ENCODE measurements around the gene CPVL. TPM values are rescaled to one million over a fixed set of nuclear protein-coding genes. Genes with fewer than 3 reads are reported as not detected.

Gene CPVL
- total RNA-seq, 5 donors from 2014 or later (not counting 1 experiment from before 2014, with no cell fraction given): 0.47 to 1.6 (median 0.66) TPM

DNA sequence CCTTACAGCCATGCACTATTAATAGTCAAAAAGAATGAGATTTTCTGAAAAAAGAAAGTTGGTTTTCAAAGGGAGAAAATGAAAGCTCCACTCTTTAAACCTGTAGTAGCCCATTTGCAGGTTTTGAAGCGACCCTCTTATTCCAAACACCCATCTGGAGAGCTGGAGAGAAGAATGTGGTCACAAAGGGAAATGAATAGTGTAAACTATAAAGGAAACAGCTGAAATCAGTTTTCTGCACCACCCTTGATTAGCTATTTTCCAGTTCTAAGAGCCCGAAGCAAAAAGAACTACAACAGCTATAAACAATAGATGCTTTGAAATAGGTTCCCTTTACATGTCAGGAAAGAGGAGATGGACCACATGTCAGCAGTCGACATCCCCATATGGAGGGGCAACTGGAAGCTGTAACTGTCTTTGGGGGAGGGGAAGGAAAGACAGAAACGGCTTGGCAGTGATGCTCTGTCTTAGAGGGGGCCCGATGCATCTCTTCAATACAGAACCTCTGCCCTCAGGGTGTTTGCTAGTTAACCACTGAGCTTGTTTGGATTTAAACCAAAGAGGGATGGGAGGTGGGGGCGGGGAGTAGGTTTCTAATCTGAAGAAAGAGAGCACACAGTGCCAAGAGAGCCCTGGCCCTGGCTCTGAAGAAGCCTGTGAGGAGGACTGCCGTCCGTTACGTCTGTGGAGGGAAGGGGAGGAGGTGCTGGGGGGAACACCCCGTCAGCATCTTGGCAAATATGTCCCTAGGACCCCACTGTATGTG, 55.3 kb downstream of the CPVL start:
- CTCF ChIA-PET: interaction anchor here (0.7 to 2.2 kb wide), 9 partner anchors 10 to 313 kb away, joined by 3 to 18 read pairs (median 4); no protein-coding TSS in a partner anchor

DNA sequence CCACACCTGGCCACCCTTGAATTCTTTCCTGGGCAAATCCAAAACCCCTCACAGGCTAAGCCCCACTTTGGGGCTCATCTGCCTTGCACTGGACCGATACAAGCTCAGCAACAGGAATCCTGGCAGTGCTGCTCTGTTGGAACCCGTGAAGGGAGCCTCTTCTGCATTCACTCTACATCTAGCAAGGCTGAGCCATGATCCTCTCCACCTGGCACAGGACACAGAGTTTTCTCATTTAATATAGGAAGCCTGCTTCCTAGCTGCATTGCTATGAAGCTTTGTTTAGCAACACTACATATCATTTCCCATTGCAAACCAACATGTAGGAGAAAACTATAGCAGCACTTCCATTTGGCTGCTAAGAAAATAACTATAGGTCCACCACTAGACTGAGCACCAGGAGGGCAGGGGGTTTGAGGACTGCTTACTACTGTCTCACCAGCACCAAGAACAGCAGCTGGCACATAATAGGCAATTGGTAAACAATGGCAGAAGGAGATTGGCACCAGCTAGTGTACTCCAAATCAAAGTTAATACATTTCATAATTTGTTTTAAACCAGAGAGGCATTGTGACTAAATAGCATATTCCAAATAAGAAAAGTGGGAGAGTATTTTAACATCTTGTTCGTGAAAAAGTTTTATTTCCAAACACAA, 56.1 kb downstream of the CPVL start:
- H3K36me3 ChIP-seq (ENCODE audit: control insufficient read depth in 2 of 2, extremely low read depth in 1 of 2, insufficient read depth in 1 of 2, low read length in 1 of 2): no peaks in the 10 kb centered on the region
- Mint-ChIP-seq H3K4me1 (peaks cover 13 to 19% (median 15%) of the 10 kb centered on the region in 3 donors), H3K9me3 (no peaks in the 10 kb centered on the region), H3K27me3 (peaks cover 8 to 19% of the 10 kb centered on the region in 2 donors), H3K27ac (peak overlapping the region in 1 of 2 donors; percentile 94), H3K36me3 (no peaks in the 10 kb centered on the region), H3K4me3 (peak overlapping the region in 2 of 3 donors; percentile 30 to 82)
- WGBS (ENCODE audit: insufficient coverage): 63% methylated on average over 2 of the region's 3 CpGs
- no peaks in the 10 kb centered on the region for H3K9me3 ChIP-seq
- CTCF ChIA-PET: interaction anchor here (0.6 to 2.2 kb wide), 9 partner anchors 11 to 314 kb away, joined by 3 to 18 read pairs (median 4); no protein-coding TSS in a partner anchor
- peaks cover 0 to 7% of the 10 kb centered on the region in 2 experiments for H3K27me3 ChIP-seq (replicated peaks in 1 of 2; ENCODE audit: control insufficient read depth in 2 of 2, extremely low read depth in 1 of 2, insufficient read depth in 2 of 2, low read length in 1 of 2)
- H3K4me3 ChIP-seq (ENCODE audit: control insufficient read depth in 1 of 2, extremely low read depth in 1 of 2, low read length in 1 of 2): no peak overlapping the region
- DNase-seq (no peak), ATAC-seq (replicated peaks in 1 of 4) (no peak)
- peaks cover 0 to 6% of the 10 kb centered on the region in 2 experiments for H3K4me1 ChIP-seq (ENCODE audit: control insufficient read depth in 1 of 2, extremely low read depth in 1 of 2, insufficient read depth in 2 of 2, low read length in 2 of 2)
- POLR2A ChIA-PET: interaction anchor here in 1 of 2 donors (1.5 kb wide), 1 partner anchor 9 kb away, joined by 3 read pairs; no protein-coding TSS in a partner anchor
- H3K27ac ChIP-seq (ENCODE audit: low read length): no peak overlapping the region

More for the DNA sequence above, 55.3 kb downstream of the CPVL start:
- Mint-ChIP-seq H3K36me3 (no peaks in the 10 kb centered on the region), H3K27ac (peak overlapping the region; percentile 34 to 94), H3K9me3 (no peaks in the 10 kb centered on the region), H3K4me3 (peak overlapping the region; percentile 44 to 82 (median 65)), H3K4me1 (peaks cover 13 to 19% (median 15%) of the 10 kb centered on the region in 3 donors), H3K27me3 (peaks cover 6 to 19% of the 10 kb centered on the region in 2 donors)
- Histone ChIP-seq H3K36me3 (ENCODE audit: control insufficient read depth in 2 of 2, extremely low read depth in 1 of 2, insufficient read depth in 1 of 2, low read length in 1 of 2) (no peaks in the 10 kb centered on the region), H3K27ac (ENCODE audit: low read length) (no peak overlapping the region), H3K4me1 (ENCODE audit: control insufficient read depth in 1 of 2, extremely low read depth in 1 of 2, insufficient read depth in 2 of 2, low read length in 2 of 2) (peaks cover 0 to 6% of the 10 kb centered on the region in 2 experiments), H3K4me3 (ENCODE audit: control insufficient read depth in 1 of 2, extremely low read depth in 1 of 2, low read length in 1 of 2) (peak overlapping the region in 1 of 2 donors; percentile 52), H3K9me3 (no peaks in the 10 kb centered on the region), H3K27me3 (replicated peaks in 1 of 2; ENCODE audit: control insufficient read depth in 2 of 2, extremely low read depth in 1 of 2, insufficient read depth in 2 of 2, low read length in 1 of 2) (peaks cover 0 to 7% of the 10 kb centered on the region in 2 experiments)
- WGBS (ENCODE audit: insufficient coverage): 41% methylated on average over 5 of the region's 10 CpGs
- POLR2A ChIA-PET: interaction anchor here (0.6 to 1.5 kb wide), 4 partner anchors 10 to 168 kb away, joined by 3 to 10 read pairs (median 4); no protein-coding TSS in a partner anchor
- ATAC-seq (replicated peaks in 1 of 4) (peak in 1 of 4 experiments; percentile 49), DNase-seq (peak in 2 of 35 experiments; percentile 5 to 33)

DNA sequence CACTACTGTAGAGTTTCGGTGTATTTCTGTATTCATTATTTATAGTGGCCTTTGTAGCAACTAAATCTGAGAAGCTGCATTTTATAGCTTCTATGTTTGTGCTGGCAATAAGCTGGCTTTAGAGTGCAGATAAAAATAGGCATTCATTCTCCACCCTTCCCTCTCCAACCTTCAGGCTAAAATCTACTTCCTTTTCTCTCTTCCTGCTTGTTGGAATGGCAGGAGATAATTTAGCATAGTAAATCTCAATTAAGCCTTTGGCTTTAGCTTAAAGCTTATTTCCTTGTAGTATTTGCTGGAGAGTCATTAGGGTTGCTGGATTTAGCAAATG, 58.5 kb downstream of the CPVL start:
- ChIA-PET CTCF (interaction anchor here in 1 of 2 donors (0.6 to 2.6 kb wide), 6 partner anchors 10 to 758 kb away, joined by 3 to 6 read pairs (median 4); no protein-coding TSS in a partner anchor), POLR2A (no interaction called here)
- Histone ChIP-seq H3K4me1 (ENCODE audit: control insufficient read depth in 1 of 2, extremely low read depth in 1 of 2, insufficient read depth in 2 of 2, low read length in 2 of 2) (peaks cover 0 to 6% of the 10 kb centered on the region in 2 experiments), H3K4me3 (ENCODE audit: control insufficient read depth in 1 of 2, extremely low read depth in 1 of 2, low read length in 1 of 2) (no peak overlapping the region), H3K36me3 (ENCODE audit: control insufficient read depth in 2 of 2, extremely low read depth in 1 of 2, insufficient read depth in 1 of 2, low read length in 1 of 2) (no peaks in the 10 kb centered on the region), H3K9me3 (no peaks in the 10 kb centered on the region), H3K27ac (ENCODE audit: low read length) (no peak overlapping the region), H3K27me3 (replicated peaks in 1 of 2; ENCODE audit: control insufficient read depth in 2 of 2, extremely low read depth in 1 of 2, insufficient read depth in 2 of 2, low read length in 1 of 2) (peaks cover 0 to 7% of the 10 kb centered on the region in 2 experiments)
- DNase-seq (no peak), ATAC-seq (replicated peaks in 1 of 4) (no peak)
- WGBS (ENCODE audit: insufficient coverage): no CpG with 5 or more reads among the region's 1 CpG
- Mint-ChIP-seq H3K4me1 (peaks cover 13 to 19% (median 15%) of the 10 kb centered on the region in 3 donors), H3K4me3 (no peak overlapping the region), H3K9me3 (no peaks in the 10 kb centered on the region), H3K27me3 (peaks cover 8 to 17% of the 10 kb centered on the region in 2 donors), H3K36me3 (no peaks in the 10 kb centered on the region), H3K27ac (no peak overlapping the region)

DNA sequence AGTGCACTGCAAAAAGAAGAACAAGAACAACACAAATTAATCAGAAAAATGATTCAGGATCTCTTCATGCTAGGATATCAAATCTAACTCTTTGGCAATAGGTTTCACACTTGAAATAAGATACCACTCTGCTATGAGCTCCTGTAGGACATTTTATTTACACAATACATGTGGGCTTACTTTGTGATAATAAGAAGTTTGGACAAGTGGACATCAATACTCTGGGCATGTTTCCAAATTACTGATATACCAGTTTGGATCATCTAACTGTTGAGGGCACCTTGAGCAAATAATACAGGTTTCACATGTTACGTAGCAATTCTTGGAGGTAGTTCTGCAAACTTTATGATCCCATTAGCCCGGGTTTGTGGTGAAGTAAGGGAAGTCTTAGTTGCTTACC, 59.8 kb downstream of the CPVL start:
- DNase-seq: no peak
- Histone ChIP-seq H3K36me3 (ENCODE audit: control insufficient read depth in 2 of 2, extremely low read depth in 1 of 2, insufficient read depth in 1 of 2, low read length in 1 of 2) (no peaks in the 10 kb centered on the region), H3K4me1 (ENCODE audit: control insufficient read depth in 1 of 2, extremely low read depth in 1 of 2, insufficient read depth in 2 of 2, low read length in 2 of 2) (peaks cover 0 to 6% of the 10 kb centered on the region in 2 experiments), H3K27ac (ENCODE audit: low read length) (no peak overlapping the region), H3K4me3 (ENCODE audit: control insufficient read depth in 1 of 2, extremely low read depth in 1 of 2, low read length in 1 of 2) (no peak overlapping the region), H3K27me3 (replicated peaks in 1 of 2; ENCODE audit: control insufficient read depth in 2 of 2, extremely low read depth in 1 of 2, insufficient read depth in 2 of 2, low read length in 1 of 2) (peaks cover 0 to 4% of the 10 kb centered on the region in 2 experiments), H3K9me3 (no peaks in the 10 kb centered on the region)
- Mint-ChIP-seq H3K4me3 (no peak overlapping the region), H3K27me3 (peaks cover 8 to 15% of the 10 kb centered on the region in 2 donors), H3K4me1 (peaks cover 11 to 13% (median 11%) of the 10 kb centered on the region in 3 donors), H3K36me3 (no peaks in the 10 kb centered on the region), H3K9me3 (no peaks in the 10 kb centered on the region), H3K27ac (no peak overlapping the region)
- CTCF ChIA-PET: no interaction called here
- no peak for ATAC-seq (replicated peaks in 1 of 4)
- no CpG with 5 or more reads among the region's 2 CpGs for WGBS (ENCODE audit: insufficient coverage)
- POLR2A ChIA-PET: no interaction called here

DNA sequence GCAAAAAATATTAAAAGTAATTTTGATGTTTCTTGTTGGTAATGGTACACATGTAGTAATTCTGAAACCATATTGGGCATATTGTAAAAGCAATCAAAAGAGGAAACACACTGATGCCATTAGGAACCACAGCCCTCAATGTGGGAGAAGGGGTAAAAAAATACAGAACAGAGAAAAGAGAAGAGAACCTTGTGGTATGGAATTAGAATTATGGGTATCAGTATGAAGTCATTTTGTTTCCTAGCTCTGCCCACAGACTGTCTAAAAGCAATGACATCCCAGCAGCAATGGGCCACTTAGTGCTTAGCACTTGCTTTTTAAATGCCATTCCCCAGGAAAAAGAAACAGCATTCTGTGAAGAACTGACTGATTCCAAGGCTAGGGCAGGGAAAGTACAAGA, 61.5 kb downstream of the CPVL start:
- H3K27me3 Mint-ChIP-seq: peaks cover 4 to 6% of the 10 kb centered on the region in 2 donors
- no peak overlapping the region for H3K27ac Mint-ChIP-seq
- H3K4me1 Mint-ChIP-seq: no peaks in the 10 kb centered on the region
- DNase-seq (no peak), ATAC-seq (replicated peaks in 1 of 4) (no peak)
- no peak overlapping the region for H3K4me3 ChIP-seq (ENCODE audit: control insufficient read depth in 1 of 2, extremely low read depth in 1 of 2, low read length in 1 of 2)
- CTCF ChIA-PET: no interaction called here
- H3K9me3 ChIP-seq: no peaks in the 10 kb centered on the region
- H3K36me3 ChIP-seq (ENCODE audit: control insufficient read depth in 2 of 2, extremely low read depth in 1 of 2, insufficient read depth in 1 of 2, low read length in 1 of 2): no peaks in the 10 kb centered on the region
- H3K4me1 ChIP-seq (ENCODE audit: control insufficient read depth in 1 of 2, extremely low read depth in 1 of 2, insufficient read depth in 2 of 2, low read length in 2 of 2): no peaks in the 10 kb centered on the region
- no peak overlapping the region for H3K4me3 Mint-ChIP-seq
- H3K36me3 Mint-ChIP-seq: no peaks in the 10 kb centered on the region
- H3K27me3 ChIP-seq (replicated peaks in 1 of 2; ENCODE audit: control insufficient read depth in 2 of 2, extremely low read depth in 1 of 2, insufficient read depth in 2 of 2, low read length in 1 of 2): no peaks in the 10 kb centered on the region
- POLR2A ChIA-PET: no interaction called here
- no peaks in the 10 kb centered on the region for H3K9me3 Mint-ChIP-seq
- no peak overlapping the region for H3K27ac ChIP-seq (ENCODE audit: low read length)

DNA sequence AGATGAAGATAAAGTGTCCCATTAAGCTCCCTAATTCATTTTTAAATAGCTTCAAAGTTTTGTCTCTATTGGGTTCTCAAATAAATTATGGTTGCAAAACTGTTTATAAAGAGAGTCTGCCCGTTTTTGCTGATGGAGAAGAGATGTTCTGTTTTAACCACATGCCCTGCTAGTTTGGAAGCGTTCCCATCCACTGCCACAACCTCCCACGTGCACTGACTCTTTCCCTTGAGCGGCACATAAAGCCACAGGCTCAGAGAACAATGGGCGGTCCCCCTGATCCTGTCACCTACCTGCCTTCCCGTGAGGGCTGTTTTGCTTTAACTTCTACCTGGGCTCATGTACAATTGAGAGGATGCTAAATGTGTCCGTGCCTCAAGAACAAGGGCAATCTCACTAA, 65.5 kb downstream of the CPVL start:
- H3K27ac ChIP-seq (ENCODE audit: low read length): no peak overlapping the region
- H3K4me1 Mint-ChIP-seq: no peaks in the 10 kb centered on the region
- H3K9me3 Mint-ChIP-seq: no peaks in the 10 kb centered on the region
- CTCF ChIA-PET: interaction anchor here in 1 of 2 donors (1.7 kb wide), 1 partner anchor 154 kb away, joined by 4 read pairs; no protein-coding TSS in a partner anchor
- POLR2A ChIA-PET: interaction anchor here in 1 of 2 donors (0.6 to 1.4 kb wide), 2 partner anchors 10 to 289 kb away, joined by 3 to 4 read pairs; no protein-coding TSS in a partner anchor
- H3K4me3 Mint-ChIP-seq: no peak overlapping the region
- H3K36me3 Mint-ChIP-seq: no peaks in the 10 kb centered on the region
- no peaks in the 10 kb centered on the region for H3K27me3 ChIP-seq (replicated peaks in 1 of 2; ENCODE audit: control insufficient read depth in 2 of 2, extremely low read depth in 1 of 2, insufficient read depth in 2 of 2, low read length in 1 of 2)
- H3K9me3 ChIP-seq: no peaks in the 10 kb centered on the region
- H3K4me3 ChIP-seq (ENCODE audit: control insufficient read depth in 1 of 2, extremely low read depth in 1 of 2, low read length in 1 of 2): no peak overlapping the region
- peaks cover 3 to 9% of the 10 kb centered on the region in 2 donors for H3K27me3 Mint-ChIP-seq
- 40% methylated on average over 4 of the region's 7 CpGs for WGBS (ENCODE audit: insufficient coverage)
- no peaks in the 10 kb centered on the region for H3K4me1 ChIP-seq (ENCODE audit: control insufficient read depth in 1 of 2, extremely low read depth in 1 of 2, insufficient read depth in 2 of 2, low read length in 2 of 2)
- no peak overlapping the region for H3K27ac Mint-ChIP-seq
- ATAC-seq (replicated peaks in 1 of 4): no peak
- no peaks in the 10 kb centered on the region for H3K36me3 ChIP-seq (ENCODE audit: control insufficient read depth in 2 of 2, extremely low read depth in 1 of 2, insufficient read depth in 1 of 2, low read length in 1 of 2)
- no peak for DNase-seq
